NCI-H2196 (cell line): ENCODE results near the gene ERBB4.
"Not testable (repeated sequence)": the region's sequence is repeated elsewhere in the genome, so short reads cannot be mapped to it uniquely, and the experiment has no call there.

Experiments used
- DNase-seq: peaks from one replicate; lab custom pipeline; 2025; ENCODE audit not compliant: unreplicated experiment; lab: John Stamatoyannopoulos, UW

Gene ERBB4

GRCh38 chr2:212024040-212024439 lies 514.6 kb downstream of the ERBB4 start:
- no peak for DNase-seq

GRCh38 chr2:212022966-212023365 lies 515.6 kb downstream of the ERBB4 start:
- DNase-seq, result no peak

GRCh38 chr2:212021947-212022346 lies 516.7 kb downstream of the ERBB4 start:
- no peak for DNase-seq

GRCh38 chr2:212015588-212015987 lies 523.0 kb downstream of the ERBB4 start:
- DNase-seq, result no peak

- DNase-seq, result no peak
Observed at GRCh38 chr2:212013626-212014025, 525.0 kb downstream of the ERBB4 start.

- not testable (repeated sequence) for DNase-seq
Observed at GRCh38 chr2:212010305-212010704, 528.3 kb downstream of the ERBB4 start.

GRCh38 chr2:212007972-212008371 lies 530.6 kb downstream of the ERBB4 start:
- no peak for DNase-seq

GRCh38 chr2:212005085-212005671 lies 533.4 kb downstream of the ERBB4 start:
- DNase-seq, result no peak

GRCh38 chr2:212001325-212001724 lies 537.3 kb downstream of the ERBB4 start:
- DNase-seq, result no peak

- DNase-seq, result no peak
Observed at GRCh38 chr2:211996857-211997256, 541.7 kb downstream of the ERBB4 start.

GRCh38 chr2:211994806-211995205 lies 543.8 kb downstream of the ERBB4 start:
- no peak for DNase-seq

GRCh38 chr2:211990335-211990734 lies 548.3 kb downstream of the ERBB4 start:
- DNase-seq, result no peak

GRCh38 chr2:211986313-211986712 lies 552.3 kb downstream of the ERBB4 start:
- no peak for DNase-seq

GRCh38 chr2:211985393-211985792 lies 553.2 kb downstream of the ERBB4 start:
- DNase-seq, result no peak

- no peak for DNase-seq
Observed at GRCh38 chr2:211982162-211982561, 556.4 kb downstream of the ERBB4 start.

- DNase-seq, result no peak
Observed at GRCh38 chr2:211981451-211981850, 557.2 kb downstream of the ERBB4 start.

GRCh38 chr2:211976076-211976475 lies 562.5 kb downstream of the ERBB4 start:
- no peak for DNase-seq

GRCh38 chr2:211967234-211967633 lies 571.4 kb downstream of the ERBB4 start:
- no peak for DNase-seq

GRCh38 chr2:211963969-211964368 lies 574.6 kb downstream of the ERBB4 start:
- no peak for DNase-seq

- no peak for DNase-seq
Observed at GRCh38 chr2:211957799-211958198, 580.8 kb downstream of the ERBB4 start.

GRCh38 chr2:211955648-211956047 lies 583.0 kb downstream of the ERBB4 start:
- DNase-seq, result no peak

GRCh38 chr2:211948932-211949331 lies 589.7 kb downstream of the ERBB4 start:
- no peak for DNase-seq

- no peak for DNase-seq
Observed at GRCh38 chr2:211946960-211947359, 591.6 kb downstream of the ERBB4 start.
